Ishikawa (cell line): ENCODE results near the gene TOMT.

Experiments
- EP300 ChIP-seq: IDR thresholded peaks from 2 replicates; pipeline ENCODE4 v1.6.1; 2012; ENCODE audit warnings: borderline replicate concordance
- NFIC ChIP-seq: IDR thresholded peaks from 2 replicates; pipeline ENCODE4 v1.6.1; 2012
- RAD21 ChIP-seq: IDR thresholded peaks from 2 replicates; pipeline ENCODE4 v1.6.1; 2012; ENCODE audit warnings: low read depth
- TCF12 ChIP-seq: IDR thresholded peaks from 2 replicates; pipeline ENCODE4 v1.6.1; 2012; ENCODE audit warnings: low read depth
- TF ChIP-seq, protein P1 (sequence below): IDR thresholded peaks from 2 replicates; pipeline ENCODE4 v1.6.1; 2012

The TOMT gene

DNA sequence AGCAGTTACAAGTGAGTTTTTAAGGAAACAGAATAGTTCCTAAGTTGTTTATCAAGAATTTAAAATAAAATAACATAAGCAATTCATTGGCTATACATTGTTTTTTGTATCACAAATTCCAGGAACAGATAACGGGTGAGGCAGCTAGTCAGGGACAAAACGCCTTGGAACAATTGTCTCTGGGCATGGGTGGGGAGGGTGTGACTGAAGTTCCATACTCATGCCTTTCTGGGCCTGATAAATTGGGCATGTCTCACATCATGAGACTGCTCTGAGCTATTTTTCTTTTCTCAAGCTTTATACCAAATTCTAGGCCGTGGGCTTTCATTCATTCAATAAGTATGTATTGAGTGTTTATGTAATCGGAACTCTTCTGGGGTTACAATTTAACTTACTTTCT is 51.4 kb downstream of the TOMT start:
- TF ChIP-seq, protein P1, sequence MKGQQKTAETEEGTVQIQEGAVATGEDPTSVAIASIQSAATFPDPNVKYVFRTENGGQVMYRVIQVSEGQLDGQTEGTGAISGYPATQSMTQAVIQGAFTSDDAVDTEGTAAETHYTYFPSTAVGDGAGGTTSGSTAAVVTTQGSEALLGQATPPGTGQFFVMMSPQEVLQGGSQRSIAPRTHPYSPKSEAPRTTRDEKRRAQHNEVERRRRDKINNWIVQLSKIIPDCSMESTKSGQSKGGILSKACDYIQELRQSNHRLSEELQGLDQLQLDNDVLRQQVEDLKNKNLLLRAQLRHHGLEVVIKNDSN = no peak
- TF ChIP-seq NFIC = no peak
- no peak for TF ChIP-seq RAD21
- TF ChIP-seq TCF12 = no peak
- TF ChIP-seq EP300 = no peak
